ENCODE data around the gene TFCP2L1. TPM values are rescaled to one million over a fixed set of nuclear protein-coding genes. Genes with fewer than 3 reads are reported as not detected.

The TFCP2L1 gene
- total and polyA plus RNA-seq, 2 of the 4 experiments (the other 2 are of a cell fraction): not detected

GRCh38 chr2:121266543-121267106, 18.4 kb downstream of the TFCP2L1 start:
- Histone ChIP-seq H3K14ac (replicated peaks; ENCODE audit: low read depth, low read length) (no peak overlapping the region), H4K8ac (ENCODE audit: low read depth in 2 of 2, low read length in 2 of 2) (no peak overlapping the region), H3K4ac (ENCODE audit: low read depth, low read length) (no peak overlapping the region), H3K27ac (ENCODE audit: insufficient read depth, low read length) (no peak overlapping the region), H4K20me1 (ENCODE audit: insufficient read depth, low read length) (no peaks in the 10 kb centered on the region), H2AFZ (replicated peaks; ENCODE audit: low read length, poor library complexity) (no peak overlapping the region), H4K91ac (ENCODE audit: insufficient read depth, low read depth, low read length) (no peak overlapping the region), H2BK20ac (ENCODE audit: low read depth, low read length) (no peak overlapping the region), H3K79me1 (ENCODE audit: low read depth in 1 of 2, low read length in 2 of 2) (no peaks in the 10 kb centered on the region), H3K23ac (ENCODE audit: low read depth, low read length) (no peak overlapping the region), H3K9me3 (ENCODE audit: control insufficient read depth, insufficient read depth, low read length) (no peaks in the 10 kb centered on the region), H3K4me2 (ENCODE audit: low read depth, low read length) (no peak overlapping the region), H2BK15ac (ENCODE audit: low read depth, low read length) (no peak overlapping the region), H3K9ac (ENCODE audit: low read depth, low read length) (no peak overlapping the region), H3K18ac (ENCODE audit: low read depth, low read length) (no peak overlapping the region), H4K5ac (ENCODE audit: low read depth, low read length) (no peak overlapping the region), H3K4me3 (ENCODE audit: insufficient read depth, low read depth, low read length) (no peak overlapping the region), H2BK5ac (ENCODE audit: low read depth, low read length, poor library complexity, severe bottlenecking) (no peak overlapping the region), H2BK120ac (ENCODE audit: low read depth, low read length) (no peak overlapping the region), H3K27me3 (ENCODE audit: control insufficient read depth, insufficient read depth, low read length) (peaks cover 14% of the 10 kb centered on the region), H3K9me1 (ENCODE audit: insufficient read depth, low read length) (no peaks in the 10 kb centered on the region), H2AK9ac (replicated peaks; ENCODE audit: low read depth, low read length, poor library complexity) (no peak overlapping the region), H3K56ac (ENCODE audit: extremely low read depth, insufficient read depth, low read length) (no peak overlapping the region), H3K4me1 (ENCODE audit: control insufficient read depth, insufficient read depth, low read length) (no peaks in the 10 kb centered on the region), H2AK5ac (ENCODE audit: low read depth, low read length) (no peak overlapping the region), H3K36me3 (ENCODE audit: control insufficient read depth, insufficient read depth, low read length) (no peaks in the 10 kb centered on the region)
- dilution Hi-C loops (cut with HindIII; ENCODE audit: low sequenced_read_pairs, unreplicated experiment) (no loop called here), in situ Hi-C loops (cut with MboI; ENCODE audit: low sequenced_read_pairs) (no loop called here), intact Hi-C loops (cut with micrococcal nuclease) (loop anchor here (5.0 kb wide), 1 partner anchor 46 kb away; no protein-coding TSS in a partner anchor)
- DNase-seq (no peak), ATAC-seq (ENCODE audit: low read depth) (no peak)
- no TSS peak for BruUV-seq (replicated peaks)
- no CpG with 5 or more reads among the region's 6 CpGs for WGBS, 2 experiments (ENCODE audit: extremely low coverage in 2 of 2, insufficient read length in 1 of 2)
- TF ChIP-seq MAFK (IDR thresholded peaks at IDR 0.05; ENCODE audit: low read depth, low read length) (no peak), NFE2L2 (IDR thresholded peaks at IDR 0.05; ENCODE audit: low read depth, low read length) (no peak), RAD21 (IDR thresholded peaks at IDR 0.05; ENCODE audit: low read length) (no peak), FOS (IDR thresholded peaks at IDR 0.05; ENCODE audit: low read depth, low read length) (no peak), CEBPB (IDR thresholded peaks at IDR 0.05; ENCODE audit: low read depth, low read length) (no peak), BHLHE40 (IDR thresholded peaks at IDR 0.05; ENCODE audit: low read depth, low read length) (no peak), RCOR1 (IDR thresholded peaks at IDR 0.05; ENCODE audit: insufficient replicate concordance, low read length) (no peak), CHD1 (IDR thresholded peaks at IDR 0.05; ENCODE audit: low read depth, low read length) (no peak), RFX5 (IDR thresholded peaks at IDR 0.05; ENCODE audit: low read depth, low read length) (no peak), ELK1 (IDR thresholded peaks at IDR 0.05; ENCODE audit: borderline replicate concordance, low read depth, low read length) (no peak)
- TF ChIP-seq, protein P1, sequence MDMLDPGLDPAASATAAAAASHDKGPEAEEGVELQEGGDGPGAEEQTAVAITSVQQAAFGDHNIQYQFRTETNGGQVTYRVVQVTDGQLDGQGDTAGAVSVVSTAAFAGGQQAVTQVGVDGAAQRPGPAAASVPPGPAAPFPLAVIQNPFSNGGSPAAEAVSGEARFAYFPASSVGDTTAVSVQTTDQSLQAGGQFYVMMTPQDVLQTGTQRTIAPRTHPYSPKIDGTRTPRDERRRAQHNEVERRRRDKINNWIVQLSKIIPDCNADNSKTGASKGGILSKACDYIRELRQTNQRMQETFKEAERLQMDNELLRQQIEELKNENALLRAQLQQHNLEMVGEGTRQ (IDR thresholded peaks at IDR 0.05; ENCODE audit: low read depth, low read length): no peak
- ChIA-PET CTCF (no interaction called here), POLR2A (ENCODE audit: unreplicated experiment) (no interaction called here)
